Measurements from ENCODE around the gene PNKD.

- TF ChIP-seq, protein P1, sequence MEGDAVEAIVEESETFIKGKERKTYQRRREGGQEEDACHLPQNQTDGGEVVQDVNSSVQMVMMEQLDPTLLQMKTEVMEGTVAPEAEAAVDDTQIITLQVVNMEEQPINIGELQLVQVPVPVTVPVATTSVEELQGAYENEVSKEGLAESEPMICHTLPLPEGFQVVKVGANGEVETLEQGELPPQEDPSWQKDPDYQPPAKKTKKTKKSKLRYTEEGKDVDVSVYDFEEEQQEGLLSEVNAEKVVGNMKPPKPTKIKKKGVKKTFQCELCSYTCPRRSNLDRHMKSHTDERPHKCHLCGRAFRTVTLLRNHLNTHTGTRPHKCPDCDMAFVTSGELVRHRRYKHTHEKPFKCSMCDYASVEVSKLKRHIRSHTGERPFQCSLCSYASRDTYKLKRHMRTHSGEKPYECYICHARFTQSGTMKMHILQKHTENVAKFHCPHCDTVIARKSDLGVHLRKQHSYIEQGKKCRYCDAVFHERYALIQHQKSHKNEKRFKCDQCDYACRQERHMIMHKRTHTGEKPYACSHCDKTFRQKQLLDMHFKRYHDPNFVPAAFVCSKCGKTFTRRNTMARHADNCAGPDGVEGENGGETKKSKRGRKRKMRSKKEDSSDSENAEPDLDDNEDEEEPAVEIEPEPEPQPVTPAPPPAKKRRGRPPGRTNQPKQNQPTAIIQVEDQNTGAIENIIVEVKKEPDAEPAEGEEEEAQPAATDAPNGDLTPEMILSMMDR (IDR thresholded peaks at IDR 0.05) = no peak
- no peak for TF ChIP-seq POLR2AphosphoS5 (IDR thresholded peaks at IDR 0.05)
- no peak for TF ChIP-seq EP300 (IDR thresholded peaks at IDR 0.05)
- no peak for TF ChIP-seq POLR2A (IDR thresholded peaks at IDR 0.05)
Measured at GRCh38 chr2:218263817-218264641, 6.3 kb upstream of the PNKD start.

All from stomach (tissue), 4 donors.